ENCODE data around the gene WASHC4. TPM values are rescaled to one million over a fixed set of nuclear protein-coding genes. Genes with fewer than 3 reads are reported as not detected.

WASHC4 gene
- total and polyA plus RNA-seq, 2 experiments from 2014 or later, result 18.5 to 24.1 TPM

DNA sequence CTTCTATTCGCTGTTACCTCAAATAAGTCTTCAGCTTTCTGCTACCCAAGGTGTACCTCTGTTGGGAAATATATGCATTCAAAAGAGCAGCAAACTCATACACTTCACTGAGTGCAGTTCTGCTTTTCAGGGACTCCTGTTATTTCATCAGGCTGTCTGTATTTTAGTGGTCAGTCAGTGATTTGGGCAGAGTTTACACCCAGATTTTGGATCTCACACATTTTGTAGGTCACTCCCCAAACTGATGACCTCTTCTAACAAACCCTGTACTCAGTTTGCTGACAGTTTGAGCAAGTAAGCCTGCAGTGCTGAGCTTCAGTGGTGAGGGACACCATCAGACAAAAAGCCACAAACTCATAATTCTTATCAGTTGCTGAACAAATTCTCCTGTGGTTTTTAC is 8.2 kb upstream of the WASHC4 start:
- no peak for DNase-seq (ENCODE audit: low read depth in 1 of 2, low spot score in 1 of 2)
- no peak overlapping the region for H3K4me3 ChIP-seq
- no peaks in the 10 kb centered on the region for H3K27me3 ChIP-seq

DNA sequence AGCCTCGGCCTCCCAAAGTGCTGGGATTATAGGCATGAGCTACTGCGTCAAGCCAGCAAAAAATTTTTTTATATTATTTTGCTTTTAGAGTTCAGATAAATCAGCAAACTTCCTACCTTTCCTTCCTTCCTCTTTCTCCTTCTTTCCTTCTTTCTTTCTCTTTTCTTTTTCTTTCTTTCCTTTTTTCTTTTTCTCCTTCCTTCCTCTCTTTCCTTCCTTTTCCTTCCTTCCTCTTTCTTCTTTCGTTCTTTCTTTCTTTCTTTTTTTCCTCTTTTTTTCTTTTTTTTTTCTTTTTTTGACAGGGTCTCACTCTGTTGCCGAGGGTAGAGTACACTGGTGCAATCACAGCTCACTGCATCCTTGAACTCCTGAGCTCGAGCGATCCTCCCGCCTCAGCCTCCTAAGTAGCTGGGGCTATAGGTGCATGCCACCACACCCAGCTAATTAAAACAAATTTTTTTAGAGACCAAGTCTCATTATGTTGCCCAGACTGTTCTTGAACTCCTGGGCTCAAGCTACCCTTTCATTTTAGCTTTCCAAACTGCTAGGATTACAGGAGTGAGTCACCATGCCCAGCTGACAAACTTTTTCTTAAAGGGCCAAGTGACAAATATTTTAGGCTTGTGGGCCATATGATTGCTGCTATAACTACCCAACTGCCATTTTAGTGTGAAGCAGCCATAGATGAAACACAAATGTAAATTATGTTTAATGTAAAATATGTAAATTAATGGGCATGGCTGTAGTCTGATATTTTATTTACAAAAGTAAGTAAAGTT is 7.1 kb upstream of the WASHC4 start:
- no peaks in the 10 kb centered on the region for H3K4me1 ChIP-seq (ENCODE audit: low read depth)
- H3K36me3 ChIP-seq, result no peaks in the 10 kb centered on the region
- H3K27me3 ChIP-seq, result no peaks in the 10 kb centered on the region
- no peak overlapping the region for H3K4me3 ChIP-seq
- no peaks in the 10 kb centered on the region for H3K9me3 ChIP-seq (ENCODE audit: low read depth)
- peak in 1 of 2 donors; percentile 72 for DNase-seq (ENCODE audit: low read depth in 1 of 2, low spot score in 1 of 2)
- no peak overlapping the region for H3K27ac ChIP-seq
- TF ChIP-seq, protein P1, sequence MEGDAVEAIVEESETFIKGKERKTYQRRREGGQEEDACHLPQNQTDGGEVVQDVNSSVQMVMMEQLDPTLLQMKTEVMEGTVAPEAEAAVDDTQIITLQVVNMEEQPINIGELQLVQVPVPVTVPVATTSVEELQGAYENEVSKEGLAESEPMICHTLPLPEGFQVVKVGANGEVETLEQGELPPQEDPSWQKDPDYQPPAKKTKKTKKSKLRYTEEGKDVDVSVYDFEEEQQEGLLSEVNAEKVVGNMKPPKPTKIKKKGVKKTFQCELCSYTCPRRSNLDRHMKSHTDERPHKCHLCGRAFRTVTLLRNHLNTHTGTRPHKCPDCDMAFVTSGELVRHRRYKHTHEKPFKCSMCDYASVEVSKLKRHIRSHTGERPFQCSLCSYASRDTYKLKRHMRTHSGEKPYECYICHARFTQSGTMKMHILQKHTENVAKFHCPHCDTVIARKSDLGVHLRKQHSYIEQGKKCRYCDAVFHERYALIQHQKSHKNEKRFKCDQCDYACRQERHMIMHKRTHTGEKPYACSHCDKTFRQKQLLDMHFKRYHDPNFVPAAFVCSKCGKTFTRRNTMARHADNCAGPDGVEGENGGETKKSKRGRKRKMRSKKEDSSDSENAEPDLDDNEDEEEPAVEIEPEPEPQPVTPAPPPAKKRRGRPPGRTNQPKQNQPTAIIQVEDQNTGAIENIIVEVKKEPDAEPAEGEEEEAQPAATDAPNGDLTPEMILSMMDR (IDR thresholded peaks at IDR 0.05; ENCODE audit: low read depth, low read length), result no peak

More for the DNA sequence above, 8.2 kb upstream of the WASHC4 start:
- Histone ChIP-seq H3K9me3 (ENCODE audit: low read depth) (no peaks in the 10 kb centered on the region), H3K4me1 (ENCODE audit: low read depth) (no peaks in the 10 kb centered on the region), H3K27ac (no peak overlapping the region), H3K36me3 (no peaks in the 10 kb centered on the region)
- TF ChIP-seq, protein P1 (IDR thresholded peaks at IDR 0.05; ENCODE audit: low read depth, low read length), result no peak

DNA sequence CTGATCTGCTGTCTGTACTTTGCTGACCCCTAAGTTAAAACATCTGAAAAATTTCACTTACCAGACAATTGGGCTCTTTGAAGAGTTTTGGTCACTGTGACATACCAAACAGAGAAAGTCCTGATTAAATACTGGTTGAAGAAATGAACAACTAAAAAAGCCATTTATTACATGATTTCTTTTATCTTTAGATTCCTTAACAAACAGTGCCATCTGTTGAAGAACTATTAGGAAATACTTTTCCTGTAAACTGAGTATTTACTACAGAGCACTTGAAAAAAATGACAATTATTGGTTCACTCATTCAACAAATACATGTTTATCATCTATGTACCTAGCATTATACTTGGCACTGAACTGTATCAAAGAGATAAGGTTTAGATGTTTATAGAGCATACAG is 6.5 kb upstream of the WASHC4 start:
- H3K4me1 ChIP-seq (ENCODE audit: low read depth), result no peaks in the 10 kb centered on the region
- peak in 1 of 2 donors; percentile 52 for DNase-seq (ENCODE audit: low read depth in 1 of 2, low spot score in 1 of 2)
- no peak overlapping the region for H3K27ac ChIP-seq
- H3K9me3 ChIP-seq (ENCODE audit: low read depth), result no peaks in the 10 kb centered on the region
- TF ChIP-seq, protein P1 (IDR thresholded peaks at IDR 0.05; ENCODE audit: low read depth, low read length), result peak; percentile 20
- H3K27me3 ChIP-seq, result no peaks in the 10 kb centered on the region
- no peak overlapping the region for H3K4me3 ChIP-seq
- H3K36me3 ChIP-seq, result no peaks in the 10 kb centered on the region

DNA sequence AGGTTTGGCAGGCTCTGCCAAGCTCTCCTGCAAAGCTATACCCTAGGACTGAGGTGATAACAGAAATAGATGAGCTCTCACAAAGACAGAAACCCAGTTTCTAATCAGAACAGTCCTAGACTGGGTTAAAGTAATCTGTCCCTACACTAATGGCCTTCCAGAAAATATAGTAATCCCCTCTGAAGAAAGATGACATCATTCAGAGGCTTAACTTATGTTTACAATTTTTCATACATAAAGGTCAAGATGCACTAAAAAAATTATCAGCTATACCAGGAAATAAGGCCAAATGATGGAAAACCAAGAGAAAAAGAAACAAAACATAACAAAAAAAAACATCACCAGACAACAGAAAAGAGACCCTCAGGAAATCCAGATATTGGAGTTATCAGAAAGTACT is 4.9 kb upstream of the WASHC4 start:
- Histone ChIP-seq H3K27ac (no peak overlapping the region), H3K27me3 (no peaks in the 10 kb centered on the region), H3K9me3 (ENCODE audit: low read depth) (no peaks in the 10 kb centered on the region), H3K4me3 (no peak overlapping the region), H3K36me3 (no peaks in the 10 kb centered on the region), H3K4me1 (ENCODE audit: low read depth) (peaks cover 6% of the 10 kb centered on the region)
- DNase-seq (ENCODE audit: low read depth in 1 of 2, low spot score in 1 of 2), result no peak
- TF ChIP-seq, protein P1 (IDR thresholded peaks at IDR 0.05; ENCODE audit: low read depth, low read length), result no peak

DNA sequence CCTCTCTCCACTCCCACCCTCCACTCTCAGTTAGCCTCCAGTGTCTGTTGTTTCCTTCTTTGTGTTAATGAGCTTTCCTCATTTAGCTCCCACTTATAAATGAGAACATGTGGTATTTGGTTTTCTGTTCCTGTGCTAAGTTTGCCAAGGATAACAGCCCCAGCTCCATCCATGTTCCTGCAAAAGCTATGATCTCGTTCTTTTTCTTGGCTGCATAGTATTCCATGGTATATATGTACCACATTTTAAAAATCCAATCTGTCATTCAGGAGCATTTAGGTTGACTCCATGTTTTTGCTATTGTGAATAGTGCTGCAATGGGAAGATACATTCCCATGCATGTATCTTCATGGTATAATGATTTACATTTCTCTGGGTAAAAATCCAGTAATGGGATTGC is 2.8 kb upstream of the WASHC4 start:
- Histone ChIP-seq H3K4me1 (ENCODE audit: low read depth) (peaks cover 14% of the 10 kb centered on the region), H3K27ac (no peak overlapping the region), H3K4me3 (no peak overlapping the region), H3K36me3 (no peaks in the 10 kb centered on the region), H3K9me3 (ENCODE audit: low read depth) (no peaks in the 10 kb centered on the region), H3K27me3 (no peaks in the 10 kb centered on the region)
- DNase-seq (ENCODE audit: low read depth in 1 of 2, low spot score in 1 of 2), result no peak
- TF ChIP-seq, protein P1 (IDR thresholded peaks at IDR 0.05; ENCODE audit: low read depth, low read length), result no peak
